RWPE1 (cell line): ENCODE measurements around the gene GSE1.

Experiments
- CTCF ChIA-PET: fragments of 350-600 bp; sonication (Branson Sonifier 250); formaldehyde crosslinking; extraction: SDS; loops from one replicate; lab custom pipeline; 2021; lab: Yijun Ruan, JAX
- POLR2A ChIA-PET: fragments of 400-600 bp; formaldehyde crosslinking; extraction: SDS; loops from one replicate; lab custom pipeline; 2020; ENCODE audit warnings: antibody characterized with exemption; ENCODE audit not compliant: low non-redundant PET; lab: Yijun Ruan, JAX
- DNase-seq: peaks from one replicate; pipeline ENCODE4 v3.0.0; 2012; ENCODE audit warnings: low spot score
- H3K27ac ChIP-seq: fragments of 450-650 bp; 2 replicates; pipeline ENCODE4 v1.5.1; 2017
- TF ChIP-seq, protein P1 (sequence below): fragments of 450-650 bp; conservative IDR thresholded peaks from 2 replicates; pipeline ENCODE4 v1.5.1; 2017; ENCODE audit warnings: low read depth, mild to moderate bottlenecking

The GSE1 gene

DNA sequence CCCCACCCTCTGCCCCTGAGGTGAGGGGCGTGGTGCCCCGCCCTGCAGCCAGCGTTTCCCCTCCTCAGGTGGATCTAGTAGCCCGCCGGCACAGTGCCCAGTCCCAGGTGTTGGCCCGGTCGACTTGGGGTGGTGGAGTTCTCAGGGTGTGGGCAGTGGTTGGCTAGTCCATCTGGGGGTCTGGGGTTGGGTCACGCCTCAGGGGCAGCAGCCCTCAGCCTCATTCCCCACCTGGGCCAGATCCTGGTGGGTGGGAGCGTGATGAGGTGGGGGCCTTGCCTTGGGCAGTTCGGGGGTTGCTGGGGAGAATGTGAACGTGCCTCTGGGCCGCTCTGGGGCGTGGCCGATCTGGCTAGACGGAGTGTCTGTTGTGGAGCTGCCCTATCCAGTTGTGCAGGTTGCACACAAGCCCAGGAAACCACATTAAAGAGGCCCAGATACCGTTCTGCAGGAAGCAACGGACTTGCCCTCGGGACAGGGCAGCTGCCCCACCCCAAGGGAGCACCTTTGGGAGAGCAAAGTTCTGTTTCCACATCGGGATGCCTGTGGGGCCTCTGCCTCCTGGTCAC, 32.0 kb downstream of the GSE1 start:
- POLR2A ChIA-PET = no interaction called here

GRCh38 chr16:85646358-85646907, 33.3 kb downstream of the GSE1 start:
- no peak for DNase-seq
- ChIA-PET POLR2A (no interaction called here), CTCF (no interaction called here)
- TF ChIP-seq, protein P1, sequence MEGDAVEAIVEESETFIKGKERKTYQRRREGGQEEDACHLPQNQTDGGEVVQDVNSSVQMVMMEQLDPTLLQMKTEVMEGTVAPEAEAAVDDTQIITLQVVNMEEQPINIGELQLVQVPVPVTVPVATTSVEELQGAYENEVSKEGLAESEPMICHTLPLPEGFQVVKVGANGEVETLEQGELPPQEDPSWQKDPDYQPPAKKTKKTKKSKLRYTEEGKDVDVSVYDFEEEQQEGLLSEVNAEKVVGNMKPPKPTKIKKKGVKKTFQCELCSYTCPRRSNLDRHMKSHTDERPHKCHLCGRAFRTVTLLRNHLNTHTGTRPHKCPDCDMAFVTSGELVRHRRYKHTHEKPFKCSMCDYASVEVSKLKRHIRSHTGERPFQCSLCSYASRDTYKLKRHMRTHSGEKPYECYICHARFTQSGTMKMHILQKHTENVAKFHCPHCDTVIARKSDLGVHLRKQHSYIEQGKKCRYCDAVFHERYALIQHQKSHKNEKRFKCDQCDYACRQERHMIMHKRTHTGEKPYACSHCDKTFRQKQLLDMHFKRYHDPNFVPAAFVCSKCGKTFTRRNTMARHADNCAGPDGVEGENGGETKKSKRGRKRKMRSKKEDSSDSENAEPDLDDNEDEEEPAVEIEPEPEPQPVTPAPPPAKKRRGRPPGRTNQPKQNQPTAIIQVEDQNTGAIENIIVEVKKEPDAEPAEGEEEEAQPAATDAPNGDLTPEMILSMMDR = no peak
- no peak overlapping the region for H3K27ac ChIP-seq

More for the DNA sequence above, 32.0 kb downstream of the GSE1 start:
- peak overlapping the region; percentile 88 for H3K27ac ChIP-seq
- DNase-seq = peak; percentile 63
- TF ChIP-seq, protein P1 = no peak
- CTCF ChIA-PET = no interaction called here

DNA sequence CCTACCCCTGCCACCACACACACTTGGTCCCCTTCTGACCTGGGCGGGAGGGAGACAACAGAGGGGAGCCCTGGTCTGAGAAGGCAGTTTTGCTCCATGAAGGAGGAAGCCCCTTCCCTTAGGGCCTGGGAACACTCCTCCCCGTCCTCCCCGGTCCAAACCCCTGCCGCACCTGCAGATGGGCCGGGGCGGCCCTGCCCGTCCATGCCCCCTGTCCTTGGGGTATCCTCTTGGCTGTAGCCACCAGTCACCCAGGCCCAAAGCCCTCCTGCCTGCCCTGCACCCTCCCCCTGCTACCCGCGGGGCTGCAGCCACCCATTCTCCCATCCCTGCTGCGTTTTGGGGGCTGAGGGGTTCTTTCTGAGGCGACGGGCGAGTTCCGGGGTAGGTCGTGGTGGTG, 33.9 kb downstream of the GSE1 start:
- DNase-seq = no peak
- ChIA-PET POLR2A (no interaction called here), CTCF (no interaction called here)
- TF ChIP-seq, protein P1 = no peak
- no peak overlapping the region for H3K27ac ChIP-seq

- H3K27ac ChIP-seq = peak overlapping the region; percentile 73; the same call in 1 of the 2 replicates
- TF ChIP-seq, protein P1 = no peak
- ChIA-PET POLR2A (no interaction called here), CTCF (interaction anchor here (0.5 to 0.7 kb wide), 3 partner anchors 11 to 68 kb away, joined by 3 to 6 read pairs (median 4); no protein-coding TSS in a partner anchor)
- no peak for DNase-seq
Observed at GRCh38 chr16:85648070-85648714, 35.1 kb downstream of the GSE1 start.

- DNase-seq = no peak
- ChIA-PET POLR2A (no interaction called here), CTCF (interaction anchor here (0.5 to 0.7 kb wide), 2 partner anchors 11 to 352 kb away, joined by 3 read pairs; no protein-coding TSS in a partner anchor)
- peak overlapping the region; percentile 73 for H3K27ac ChIP-seq
- TF ChIP-seq, protein P1 = no peak
Observed at GRCh38 chr16:85648805-85649204, 35.7 kb downstream of the GSE1 start.

- POLR2A ChIA-PET = no interaction called here
- peak overlapping the region; percentile 73 for H3K27ac ChIP-seq
- no peak for DNase-seq
Observed at GRCh38 chr16:85649411-85650134, 36.5 kb downstream of the GSE1 start.

More at GRCh38 chr16:85649411-85650134, 36.5 kb downstream of the GSE1 start:
- CTCF ChIA-PET = interaction anchor here (0.7 kb wide), 1 partner anchor 352 kb away, joined by 3 read pairs; no protein-coding TSS in a partner anchor
- TF ChIP-seq, protein P1 = no peak
